GM21737 (cell line): ENCODE results near the gene REXO1.

Experiments used
- ATAC-seq: cut with Tn5 transposase; IDR thresholded peaks from one replicate; pipeline ENCODE4 v1.9.1; 2021; ENCODE audit warnings: mild to moderate bottlenecking, moderate library complexity; ENCODE audit not compliant: unreplicated experiment

REXO1 gene

DNA sequence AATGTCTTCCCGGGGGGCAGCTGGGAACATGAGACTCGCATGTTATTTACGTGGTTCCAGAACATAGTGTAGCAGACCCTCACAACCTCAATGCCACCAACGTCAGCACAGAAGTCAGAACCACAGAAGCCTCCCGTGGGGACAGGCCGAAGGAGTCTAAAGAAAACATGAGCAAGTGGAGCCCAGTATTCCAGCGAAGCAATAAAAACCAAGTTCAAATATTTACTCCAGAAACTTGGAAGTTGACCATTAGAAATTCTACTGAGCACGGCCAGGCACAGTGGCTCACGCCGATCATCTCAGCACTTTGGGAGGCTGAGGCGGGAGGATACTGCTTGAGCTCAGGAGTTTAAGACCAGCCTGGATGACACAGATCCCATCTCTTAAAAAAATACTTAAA is 18.3 kb downstream of the REXO1 start:
- no peak for ATAC-seq

DNA sequence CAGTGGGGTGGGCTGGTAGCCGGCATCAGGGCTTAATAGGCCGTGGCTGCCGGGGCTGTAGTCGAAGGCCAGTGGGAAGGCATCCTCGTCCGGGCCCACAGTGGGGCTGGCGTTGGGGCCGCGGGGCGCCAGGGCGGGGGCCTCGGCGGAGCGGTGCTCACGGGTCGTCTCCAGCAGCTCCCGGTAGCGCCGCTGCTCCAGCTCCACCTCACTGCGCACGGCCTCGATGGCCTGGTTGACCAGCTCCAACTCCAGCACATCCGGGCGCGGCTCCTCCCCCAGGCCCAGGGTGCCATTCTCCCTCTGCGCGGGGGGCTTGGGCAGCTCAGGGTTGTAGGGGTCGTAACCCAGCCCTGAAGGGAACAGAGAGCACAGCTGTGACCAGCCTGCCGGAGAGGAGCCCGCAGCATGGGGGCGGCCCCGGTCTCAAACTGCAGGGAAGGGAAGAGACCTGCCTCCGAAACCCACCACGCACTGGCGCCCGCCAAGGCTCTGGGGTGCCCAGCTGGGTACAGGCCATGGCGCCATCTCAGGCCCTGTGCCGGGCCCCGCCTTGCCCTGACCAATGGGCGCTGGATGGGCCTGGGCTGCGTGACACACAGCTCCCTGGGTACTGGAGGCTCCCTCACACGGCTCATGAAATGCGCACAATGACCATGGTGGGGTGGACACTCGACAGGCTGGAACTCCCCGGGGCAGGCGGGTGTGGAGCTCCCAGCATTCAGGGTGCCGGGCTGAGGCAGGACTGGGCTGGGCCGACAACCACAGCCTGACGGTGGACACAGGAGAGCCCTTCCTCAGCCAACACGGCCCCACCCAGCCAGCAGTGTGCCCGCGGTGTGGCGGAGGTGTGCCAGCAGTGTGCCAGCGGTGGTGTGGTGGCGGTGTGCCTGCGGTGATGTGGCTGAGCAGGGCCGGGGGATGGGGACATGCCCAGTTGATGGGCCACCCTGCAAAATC is 19.7 kb downstream of the REXO1 start:
- ATAC-seq: no peak

DNA sequence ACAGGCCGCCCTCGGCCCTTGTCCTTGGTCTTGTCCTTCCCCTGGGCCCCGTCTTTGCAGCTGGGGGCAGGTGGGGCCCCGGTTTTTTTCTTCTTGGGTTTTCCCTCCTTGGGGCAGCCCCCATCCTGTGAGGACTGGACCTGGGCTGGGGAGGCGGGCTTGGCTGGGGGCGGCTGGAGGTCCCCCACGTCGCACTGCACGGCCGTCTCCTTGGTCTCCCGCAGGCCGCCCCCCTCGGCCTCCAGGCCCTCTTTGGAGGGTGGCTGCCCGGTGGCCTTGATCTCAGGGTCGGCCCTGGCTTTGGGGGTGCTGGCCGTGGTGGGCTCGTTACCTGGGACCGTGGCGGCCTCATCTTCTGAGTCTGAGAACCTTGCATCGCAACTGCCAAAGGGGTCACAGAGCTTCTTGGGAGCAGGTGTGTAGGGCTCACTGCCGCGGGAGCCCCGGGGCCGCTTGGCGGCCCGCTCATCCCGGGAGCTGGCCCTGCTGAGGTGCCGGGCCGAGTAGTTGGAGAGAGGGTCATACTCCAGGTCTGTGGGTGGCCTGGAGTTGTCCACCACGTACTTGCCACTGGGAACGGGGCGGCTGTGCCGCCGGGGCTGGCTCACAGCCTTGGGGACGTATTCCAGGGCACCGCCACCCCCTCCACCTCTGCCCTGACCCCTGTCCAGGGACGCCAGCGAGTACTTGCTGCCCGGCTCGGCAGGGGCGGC is 20.6 kb downstream of the REXO1 start:
- no peak for ATAC-seq

DNA sequence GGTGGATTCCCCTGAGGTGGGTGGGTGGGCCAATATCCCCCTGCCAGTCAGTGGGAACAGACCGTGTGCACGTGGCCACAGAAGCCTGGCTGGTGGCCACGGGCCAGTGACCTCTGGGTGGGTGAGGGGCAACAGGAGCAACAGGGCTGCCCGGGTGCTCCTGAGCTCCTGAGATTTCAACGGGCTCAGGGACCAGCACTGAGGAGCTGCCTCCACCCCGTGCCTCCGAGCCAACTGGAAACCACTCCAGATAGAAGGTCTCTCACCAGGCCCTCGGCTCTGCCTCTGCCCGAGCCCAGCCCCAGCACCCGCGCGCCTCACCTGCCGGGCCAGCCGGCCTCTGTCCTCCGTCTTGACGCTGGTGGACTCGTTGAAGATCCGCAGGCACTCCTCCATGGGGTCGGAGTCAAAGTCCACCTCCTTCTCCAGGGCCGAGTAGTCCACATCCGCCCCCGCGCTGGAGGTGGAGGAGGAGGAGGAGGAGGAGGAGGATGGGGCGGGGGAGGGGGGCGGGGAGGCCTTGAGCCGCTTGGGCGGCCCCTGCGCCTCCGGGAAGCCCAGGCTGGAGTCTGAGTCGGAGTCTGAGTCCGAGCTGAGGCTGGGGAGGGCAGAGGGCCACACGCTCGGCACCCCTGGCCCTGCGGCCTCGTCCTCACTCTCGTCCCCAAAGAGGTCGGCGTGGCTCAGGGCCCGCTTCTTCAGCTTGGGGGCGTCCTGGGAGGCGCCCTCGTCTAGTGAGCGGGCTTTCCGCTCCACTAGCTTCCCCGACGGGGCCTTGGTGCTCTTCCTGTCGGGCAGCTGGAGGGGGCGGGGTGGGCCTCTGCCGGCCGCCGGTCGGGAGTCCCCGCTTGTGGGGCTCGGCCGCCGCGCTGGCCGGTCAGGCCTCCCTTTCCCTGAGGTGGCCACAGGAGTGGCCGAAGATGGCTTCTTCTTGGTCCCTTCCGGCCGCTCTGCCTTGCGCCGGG is 21.4 kb downstream of the REXO1 start:
- ATAC-seq: no peak

DNA sequence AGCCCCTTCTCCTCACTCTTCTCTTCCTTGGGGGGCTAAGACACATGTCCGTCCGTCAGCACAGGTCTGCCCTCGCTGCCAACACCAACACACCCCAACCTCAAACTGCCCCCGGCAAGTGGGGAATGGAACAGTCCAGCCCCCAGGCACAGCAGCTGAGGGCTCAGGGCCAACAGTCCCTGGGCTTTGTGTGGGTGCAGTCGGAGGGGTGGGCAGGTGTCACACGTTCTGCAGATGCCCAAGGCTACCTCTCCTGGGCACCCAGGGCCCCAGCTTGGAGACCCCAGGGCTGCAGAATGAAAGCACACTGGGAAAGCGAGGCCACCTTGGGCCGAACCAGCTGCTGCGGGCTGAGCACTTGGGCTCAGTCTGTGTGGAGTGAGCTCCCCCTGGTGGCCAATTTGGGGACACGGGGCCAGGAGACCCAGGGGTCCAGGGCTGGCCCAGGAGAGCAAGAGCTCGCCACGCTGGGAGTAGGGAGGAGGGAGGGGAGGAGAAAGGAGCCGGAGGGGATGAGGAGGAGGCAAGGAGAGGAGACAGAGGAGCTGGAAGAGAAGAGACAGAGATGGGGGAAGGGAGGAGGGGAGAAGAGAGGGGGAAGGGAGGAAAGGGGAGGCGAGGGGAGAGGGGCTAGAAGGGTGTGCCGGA is 22.2 kb downstream of the REXO1 start:
- no peak for ATAC-seq

DNA sequence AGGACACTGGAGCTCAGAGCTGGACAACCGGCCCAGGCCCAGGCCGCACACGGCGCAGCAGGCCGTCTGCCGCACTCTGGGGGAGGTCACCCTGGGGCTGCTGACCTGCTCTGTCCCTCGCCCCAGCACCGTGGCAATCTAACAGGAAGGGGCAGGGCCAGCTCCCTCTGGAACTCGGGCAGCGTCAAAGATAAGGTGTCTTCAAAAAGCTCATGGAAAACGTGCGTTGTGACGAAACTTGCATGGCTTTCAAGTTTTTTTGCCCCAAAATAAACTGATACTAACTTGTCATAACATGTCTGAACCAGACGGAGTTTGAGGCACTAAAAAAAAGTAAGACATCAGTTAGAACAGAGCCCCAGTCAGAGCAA is 24.0 kb downstream of the REXO1 start:
- no peak for ATAC-seq

DNA sequence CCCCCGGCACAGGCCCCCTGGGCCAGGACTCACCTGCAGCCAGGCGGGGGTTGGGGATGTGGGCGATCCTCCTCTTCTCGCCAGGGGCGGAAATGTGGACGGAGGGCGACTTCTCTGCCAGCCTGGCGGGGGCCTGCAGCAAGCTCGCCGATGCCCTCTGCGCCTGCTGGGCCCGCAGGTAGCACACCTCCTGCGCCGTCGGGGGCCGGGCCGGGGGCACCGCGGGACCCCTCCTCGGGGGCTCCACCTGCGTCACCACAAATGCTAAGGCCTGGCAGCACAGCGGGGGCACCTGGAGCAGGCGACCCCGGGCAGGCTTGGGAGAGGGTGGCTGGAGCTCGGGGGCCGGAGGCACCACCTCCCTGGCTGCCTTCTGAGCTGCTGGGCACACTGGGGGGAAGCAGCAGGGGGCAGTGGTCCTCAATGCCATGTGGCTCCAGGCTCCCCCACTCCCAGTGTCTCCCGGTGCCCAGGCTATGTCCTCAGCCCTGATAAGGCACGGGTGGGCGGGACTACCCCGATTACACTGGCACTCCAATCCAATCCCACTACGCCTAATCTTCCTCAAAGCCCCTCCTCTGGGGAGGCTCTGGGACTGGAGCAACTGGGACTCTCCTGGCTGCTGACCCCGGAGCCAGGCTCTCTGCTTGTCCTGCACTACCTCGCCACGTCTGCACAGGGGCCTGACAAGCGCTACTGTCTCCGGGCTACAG is 24.6 kb downstream of the REXO1 start:
- ATAC-seq: no peak

DNA sequence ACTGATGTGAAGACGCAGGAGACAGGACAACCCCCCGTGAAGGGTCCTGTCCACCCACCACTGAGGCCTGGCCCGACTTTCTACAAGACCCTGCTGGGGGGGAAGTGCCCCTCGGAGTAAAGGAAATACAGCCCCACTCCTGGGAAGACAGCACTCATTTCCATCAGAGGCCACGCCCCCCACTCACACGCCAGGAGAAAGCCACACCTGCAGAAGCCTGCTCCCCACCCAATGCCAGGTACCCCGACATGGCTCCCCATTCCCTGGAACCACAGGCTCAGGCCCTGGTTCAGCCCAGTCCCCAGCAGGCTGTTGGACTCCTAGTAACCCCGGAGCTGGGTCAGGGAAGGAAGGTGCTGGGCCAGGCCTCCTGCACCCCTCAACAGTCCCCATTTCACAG is 25.3 kb downstream of the REXO1 start:
- ATAC-seq: no peak

DNA sequence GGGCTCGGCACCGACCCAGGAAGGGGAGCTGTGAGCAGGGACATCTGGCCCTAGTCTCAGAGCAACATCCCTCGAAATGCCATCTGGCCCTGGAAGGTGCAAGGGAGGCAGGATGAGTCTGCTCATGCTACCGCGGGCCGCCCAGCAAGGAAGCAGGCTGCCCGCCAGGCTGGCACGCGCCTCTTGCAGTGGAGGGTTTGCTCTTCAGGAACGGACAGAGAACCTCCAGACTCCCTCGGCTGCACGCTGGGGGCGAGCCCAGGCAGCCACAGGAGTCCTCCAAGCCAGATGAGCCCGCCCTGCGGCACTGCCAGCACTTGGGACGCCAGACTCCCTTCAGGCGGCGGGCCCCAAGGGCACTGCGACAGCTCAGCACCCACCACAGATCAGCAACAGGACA is 26.1 kb downstream of the REXO1 start:
- no peak for ATAC-seq

DNA sequence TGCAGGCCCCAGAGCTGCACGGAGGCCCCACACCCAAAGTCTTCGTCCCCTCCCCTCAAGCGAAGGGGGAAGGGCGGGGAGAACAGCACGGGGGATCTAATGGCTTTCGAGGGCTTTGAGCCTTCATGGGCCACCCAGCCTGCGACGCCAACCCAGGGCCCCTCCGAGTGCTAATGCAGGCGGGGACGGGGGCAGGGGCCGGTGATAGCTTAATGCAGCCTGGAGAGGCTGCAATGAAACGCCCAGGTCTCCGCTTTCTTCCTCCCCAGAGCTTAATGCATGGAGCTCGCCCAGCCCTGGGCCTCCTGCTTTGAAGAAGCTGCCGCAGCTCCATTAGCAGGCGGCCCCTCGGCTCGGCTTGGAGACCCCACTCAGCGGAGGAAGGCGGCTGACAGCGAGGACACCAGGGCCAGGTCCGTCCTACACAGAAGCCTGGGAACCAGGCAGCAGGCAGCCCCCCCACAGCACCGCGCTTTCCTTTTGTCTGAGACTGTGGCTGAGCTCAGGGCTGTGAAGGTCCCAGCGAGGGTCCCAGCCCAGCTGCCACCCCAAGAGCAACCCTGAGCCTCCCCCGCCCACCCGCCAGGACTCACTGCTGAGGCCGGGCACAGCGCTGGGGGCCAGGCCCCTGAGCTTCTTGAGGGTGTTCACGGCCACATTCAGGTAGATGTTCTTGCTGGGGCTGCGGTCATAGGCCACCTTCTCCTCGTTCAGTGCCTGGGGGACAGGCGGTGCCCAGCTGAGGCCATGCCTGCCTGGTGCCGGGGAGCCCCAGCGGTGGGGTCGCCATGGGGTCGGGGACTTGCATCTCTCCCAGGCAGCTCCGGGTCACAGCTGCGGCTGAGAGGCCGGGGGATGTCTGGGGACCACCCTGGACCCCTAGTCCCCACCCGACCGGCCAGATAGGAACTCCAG is 28.7 kb downstream of the REXO1 start:
- ATAC-seq: no peak

DNA sequence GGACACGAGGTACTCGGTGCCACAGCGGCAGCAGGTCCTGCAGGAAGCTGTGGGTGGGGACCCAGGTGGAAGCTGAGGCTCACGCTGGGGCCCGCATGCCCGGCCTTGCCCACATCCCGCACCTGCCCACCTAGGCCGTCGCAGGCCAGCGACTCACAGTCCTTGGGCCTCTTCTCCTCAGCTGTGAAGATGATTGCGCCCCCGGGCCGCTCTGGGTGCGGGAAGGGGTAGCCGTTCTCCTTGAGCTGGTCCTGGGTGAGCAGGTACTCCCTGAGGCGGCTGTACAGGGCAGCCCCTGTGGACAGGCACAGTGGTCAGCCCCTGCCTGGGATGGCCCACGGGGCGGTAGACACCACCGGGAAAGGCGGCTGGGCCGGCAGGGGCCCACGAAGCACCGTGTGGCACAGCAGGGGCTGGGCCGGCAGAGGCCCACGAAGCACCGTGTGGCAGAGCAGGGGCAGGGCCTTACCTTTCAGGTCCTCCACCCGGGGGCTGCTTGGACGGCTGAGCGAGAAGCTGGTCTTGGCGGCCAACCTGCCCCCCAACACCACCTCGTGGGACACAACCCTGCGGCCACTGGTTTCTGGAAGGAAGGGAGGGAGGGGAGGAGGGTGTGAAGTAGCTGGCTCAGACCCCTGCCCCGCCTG is 29.6 kb downstream of the REXO1 start:
- ATAC-seq: no peak

DNA sequence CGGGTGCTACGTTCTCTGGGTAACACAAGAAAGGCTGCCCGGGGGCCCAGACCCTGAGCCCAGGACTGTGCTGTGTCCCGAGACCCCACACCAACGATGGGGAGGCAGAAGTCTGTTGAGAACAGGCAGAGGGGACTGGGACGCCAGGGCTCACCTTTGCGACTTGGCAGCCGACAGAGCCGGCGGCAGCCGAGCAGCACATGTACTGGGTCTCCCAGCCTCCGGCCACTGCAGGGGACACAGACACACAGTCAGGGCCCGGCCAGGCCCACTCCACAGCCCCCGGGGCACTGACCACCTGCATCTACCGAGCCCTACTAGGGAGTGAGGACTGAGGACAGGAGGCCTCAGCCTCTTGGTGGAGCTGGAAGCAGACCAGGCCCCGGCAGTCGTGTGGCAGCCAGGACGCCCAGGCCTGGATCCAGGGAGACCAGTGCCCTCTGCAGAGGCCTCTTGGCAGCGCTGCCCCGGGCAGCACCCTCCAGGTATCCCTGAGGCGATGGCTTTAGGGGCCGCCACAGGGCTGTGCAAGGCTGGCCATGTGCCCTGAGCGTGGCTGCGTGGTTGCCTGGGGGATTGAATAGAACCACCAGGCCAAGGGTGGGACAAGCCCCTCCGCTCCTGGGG is 30.6 kb downstream of the REXO1 start:
- ATAC-seq: no peak

DNA sequence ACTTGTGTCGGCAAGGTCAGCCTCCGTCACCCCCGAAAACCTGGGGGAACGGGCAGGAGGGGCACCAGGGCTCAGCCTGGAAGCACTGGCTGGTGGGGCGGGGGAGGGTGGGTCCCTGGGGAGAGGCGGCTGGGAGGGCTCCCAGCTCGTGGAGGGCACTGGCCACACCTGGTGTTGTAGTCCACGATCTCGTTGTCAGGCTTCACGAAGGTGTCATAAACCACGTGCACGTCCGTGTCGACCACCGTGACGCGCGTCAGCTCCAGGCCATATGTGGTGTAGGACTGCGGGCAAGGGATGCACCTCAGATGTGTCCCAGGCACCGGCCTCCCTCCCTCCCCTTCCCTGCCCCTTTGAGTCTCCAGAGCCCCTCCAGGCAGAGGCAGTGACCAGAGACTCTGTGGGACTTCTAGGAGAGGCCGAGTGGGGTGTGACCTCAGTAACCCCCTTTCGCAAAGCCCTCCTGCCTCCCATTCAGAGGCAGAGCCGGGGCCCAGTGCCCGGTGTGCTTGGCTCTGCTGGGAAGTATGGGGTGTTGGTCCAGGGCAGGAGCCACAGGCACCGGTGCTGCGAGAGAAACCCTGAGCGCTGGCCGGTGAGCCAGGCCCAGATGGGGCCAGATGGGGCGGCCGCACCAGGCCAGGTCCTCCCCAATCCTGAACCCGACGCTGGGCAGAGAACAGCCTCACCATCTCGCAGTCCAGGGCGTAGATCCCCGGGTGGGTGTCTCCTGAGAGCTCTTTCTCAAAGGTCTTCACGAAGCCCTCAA is 31.6 kb downstream of the REXO1 start:
- no peak for ATAC-seq

DNA sequence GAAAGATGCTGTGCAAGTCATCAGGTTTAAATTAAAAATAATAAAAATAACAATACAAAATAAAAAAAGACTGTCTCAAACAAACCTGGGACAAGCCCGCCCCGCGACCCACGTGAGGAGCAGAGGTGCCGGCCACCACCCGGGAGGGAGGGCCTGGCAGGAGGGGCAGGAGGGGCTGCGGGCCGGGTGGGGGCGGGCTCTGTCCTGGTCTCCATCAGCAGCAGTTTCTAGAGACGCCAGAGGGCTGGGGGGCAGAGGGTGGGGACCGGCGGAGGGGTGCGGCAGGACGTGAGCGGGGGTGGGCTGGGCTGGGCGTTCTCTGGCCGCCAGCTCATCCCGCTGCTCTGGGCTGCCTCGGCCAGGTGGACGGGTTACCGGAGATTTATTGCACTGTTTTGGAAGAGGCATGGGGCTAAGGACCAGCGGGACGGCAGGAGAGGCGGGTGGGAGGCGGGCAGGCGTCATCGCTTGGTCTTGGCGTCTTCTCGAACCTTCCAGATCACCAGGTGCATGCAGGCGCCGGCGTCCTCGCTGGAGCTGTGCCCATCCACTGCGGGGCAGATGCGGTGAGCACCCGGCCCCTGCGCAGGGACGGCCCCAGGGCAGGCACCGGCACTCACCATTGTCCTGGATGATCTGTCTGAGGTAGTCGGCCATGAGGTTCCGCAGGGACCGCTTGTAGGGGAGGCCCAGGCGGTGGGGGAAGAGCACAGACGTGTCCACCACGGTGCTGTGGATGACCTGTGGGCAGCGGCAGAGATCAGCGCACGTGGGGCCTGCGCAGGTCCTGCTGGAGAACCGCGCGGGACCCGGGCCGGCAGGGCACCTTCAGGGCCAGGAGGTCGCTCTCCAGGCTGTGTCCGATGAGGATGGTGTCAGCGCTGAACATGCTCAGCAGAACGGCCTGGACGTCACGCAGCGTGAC is 32.4 kb downstream of the REXO1 start:
- no peak for ATAC-seq

DNA sequence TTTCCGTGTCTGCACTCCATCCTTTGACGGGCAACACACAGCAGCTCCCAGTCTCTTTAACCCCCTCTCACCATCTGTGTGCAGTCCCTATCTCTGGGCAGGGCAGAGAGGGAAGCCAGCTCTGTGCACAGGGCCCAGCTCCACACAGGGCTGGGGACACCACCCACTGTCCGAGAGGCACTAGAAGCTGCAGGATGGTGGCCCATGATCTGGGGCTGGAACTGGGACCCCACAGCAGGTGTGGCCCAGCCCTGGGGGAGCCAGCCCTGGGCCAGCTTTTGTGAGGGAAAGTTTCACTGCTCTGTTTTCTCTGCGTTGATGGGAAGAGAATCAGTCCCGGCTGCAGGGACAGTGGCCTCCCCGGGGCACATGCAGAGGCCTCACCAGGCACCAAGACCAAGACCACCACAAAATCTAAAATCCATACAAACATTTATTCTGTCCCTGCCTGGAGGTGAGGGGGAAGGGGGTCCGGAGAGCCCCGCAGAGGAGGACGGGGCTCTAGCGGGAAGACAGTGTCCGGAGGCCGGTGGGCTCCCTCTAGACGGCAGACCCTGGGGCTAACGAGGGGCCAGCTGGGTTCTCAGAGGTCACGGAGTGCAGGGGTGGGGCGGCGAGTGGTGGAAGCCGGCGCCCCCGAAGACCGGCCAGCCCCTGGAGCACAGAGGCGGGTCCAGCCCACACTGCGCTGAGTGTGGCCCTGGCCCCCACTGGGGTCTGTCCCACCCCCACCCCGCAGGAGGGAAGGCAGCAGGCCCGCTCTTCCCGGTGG is 33.3 kb downstream of the REXO1 start:
- no peak for ATAC-seq
